Frontal cortex (tissue), 4 donors: ENCODE data around the gene EPB42. TPM values are rescaled to one million over a fixed set of nuclear protein-coding genes. Genes with fewer than 3 reads are reported as not detected.

Experiments used
- DNase-seq, 2 donors: peaks; one replicate each; pipeline ENCODE4 v3.0.0; 2012; ENCODE audit warnings: low spot score in 2 of 2
- FAIRE-seq: peaks from 2 replicates; lab custom pipeline; 2012; peaks lifted over from hg19 to GRCh38; lab: Jason Lieb, UNC
- total RNA-seq: library from RNA; depleted of rRNA; stranded (reverse); fragments of >200 nt; gene quantifications from one replicate; pipeline ENCODE4 v1.2.3, GENCODE V29; 2014
- donor health status: control.
- donor health status: control.
- donor health status: control.

The EPB42 gene
- 2.0 TPM for total RNA-seq

DNA sequence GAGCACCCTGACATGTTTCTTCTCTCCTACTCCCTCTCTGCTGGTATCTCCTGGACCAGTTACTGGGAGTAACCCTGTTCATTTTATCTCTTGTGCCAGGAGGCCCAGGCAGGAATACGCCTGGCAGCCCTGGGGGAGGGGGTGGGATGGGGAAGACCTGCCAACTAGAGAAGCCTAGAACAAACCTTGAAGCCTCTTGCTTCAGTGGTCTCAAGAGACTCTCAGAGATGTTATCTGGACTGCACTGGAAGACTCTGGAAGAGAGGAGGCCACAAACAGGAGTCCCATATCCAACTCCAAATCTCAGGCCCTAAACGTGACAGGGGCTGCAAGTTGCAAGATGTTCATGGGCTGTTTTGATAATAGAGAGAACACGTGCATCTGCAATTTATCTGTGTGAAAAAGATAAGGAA lies at the start of gene EPB42:
Gene EPB42, minus strand, starts transcription at position 28 of the 413 bp plus-strand sequence. CDS start 193 bp downstream, outside the sequence.
- no peak for DNase-seq
- no peak for FAIRE-seq

DNA sequence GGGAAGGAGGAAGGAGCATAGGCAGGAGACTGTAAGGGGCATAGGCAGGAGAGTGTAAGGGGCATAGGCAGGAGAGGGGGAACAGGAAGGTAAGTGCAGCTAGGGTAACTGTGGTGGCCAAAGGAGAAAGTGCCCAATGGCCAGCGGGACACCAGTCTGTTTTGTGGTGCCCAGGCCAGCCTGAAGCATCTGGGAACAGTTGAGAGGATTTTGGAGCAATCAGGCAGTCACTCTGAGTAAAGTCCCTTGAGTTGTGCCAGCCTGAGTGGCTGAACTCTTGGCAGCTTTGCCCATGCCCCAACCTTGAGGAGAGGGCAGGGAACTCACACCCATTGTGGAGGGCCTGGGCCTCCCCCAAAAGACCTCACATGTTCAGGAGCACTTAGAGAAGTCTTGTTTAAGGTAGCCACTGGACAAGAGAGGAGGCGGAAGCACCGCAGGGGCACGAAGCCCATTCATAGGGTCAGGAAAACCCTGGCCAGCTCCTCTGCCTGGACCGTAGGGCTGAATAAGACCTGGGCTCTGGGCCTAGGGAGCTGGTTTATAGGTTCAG lies 49.4 kb upstream of the EPB42 start:
- DNase-seq, result no peak
- FAIRE-seq, result no peak

GRCh38 chr15:43268111-43269105 lies 47.6 kb upstream of the EPB42 start:
- DNase-seq (no peak), FAIRE-seq (no peak)

GRCh38 chr15:43267439-43267838 lies 46.6 kb upstream of the EPB42 start:
- FAIRE-seq, result no peak
- no peak for DNase-seq

DNA sequence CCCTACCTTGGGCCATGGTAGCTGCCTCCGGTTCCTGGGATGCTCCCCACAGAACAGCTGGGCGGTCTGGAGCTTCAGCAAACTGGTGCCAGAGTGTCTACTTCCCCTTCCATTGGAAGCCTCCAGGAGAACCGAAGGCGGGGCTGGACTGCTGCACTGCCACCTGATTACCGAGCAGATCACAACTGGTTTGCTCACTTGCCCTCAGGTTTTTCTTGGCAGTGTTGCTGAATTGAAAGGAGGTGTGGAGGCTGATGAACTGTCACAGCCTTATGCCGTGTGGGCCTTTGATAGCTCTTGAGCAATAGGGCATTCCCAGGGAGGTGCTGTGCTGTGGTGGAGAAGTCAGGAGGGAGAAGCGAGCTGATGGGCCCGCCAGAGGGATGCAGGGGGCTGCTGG lies 46.0 kb upstream of the EPB42 start, which contains the start of gene TGM5:
Gene TGM5, minus strand, starts transcription at position 95 of the 400 bp plus-strand sequence. Its CDS starts 79 bp downstream, at position 16.
- FAIRE-seq, result no peak

GRCh38 chr15:43266386-43266785 lies 45.6 kb upstream of the EPB42 start:
- FAIRE-seq (no peak), DNase-seq (no peak)

More for the DNA sequence above, 46.0 kb upstream of the EPB42 start, which contains the start of gene TGM5:
- DNase-seq, result no peak

- FAIRE-seq (no peak), DNase-seq (no peak)
Observed at GRCh38 chr15:43260011-43260615, 39.3 kb upstream of the EPB42 start.

GRCh38 chr15:43258781-43259180 lies 38.0 kb upstream of the EPB42 start:
- FAIRE-seq, result no peak
- DNase-seq, result no peak

DNA sequence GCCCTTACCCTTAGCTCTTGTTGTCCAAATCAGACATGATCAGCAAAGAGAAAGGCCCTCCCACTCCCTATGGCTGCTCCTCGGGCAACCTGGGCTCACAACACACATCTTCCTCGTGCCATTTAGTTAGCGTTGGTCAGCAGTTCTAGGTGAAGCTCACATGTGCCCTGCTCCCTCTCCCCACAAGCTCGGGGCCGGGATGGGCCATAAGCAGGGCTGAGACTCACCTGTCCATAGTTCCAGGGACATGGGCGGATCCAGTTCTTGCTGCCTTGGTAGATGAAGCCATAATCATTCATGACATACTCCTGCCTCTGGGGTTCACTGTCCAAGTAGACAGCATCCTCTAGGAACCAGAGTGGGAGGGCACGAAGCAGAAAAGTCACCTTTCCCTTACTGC lies 35.5 kb upstream of the EPB42 start:
- FAIRE-seq (no peak), DNase-seq (no peak)

- no peak for FAIRE-seq
- DNase-seq, result no peak
Observed at GRCh38 chr15:43255376-43255775, 34.6 kb upstream of the EPB42 start.

GRCh38 chr15:43253431-43254403 lies 32.9 kb upstream of the EPB42 start:
- no peak for DNase-seq
- no peak for FAIRE-seq

DNA sequence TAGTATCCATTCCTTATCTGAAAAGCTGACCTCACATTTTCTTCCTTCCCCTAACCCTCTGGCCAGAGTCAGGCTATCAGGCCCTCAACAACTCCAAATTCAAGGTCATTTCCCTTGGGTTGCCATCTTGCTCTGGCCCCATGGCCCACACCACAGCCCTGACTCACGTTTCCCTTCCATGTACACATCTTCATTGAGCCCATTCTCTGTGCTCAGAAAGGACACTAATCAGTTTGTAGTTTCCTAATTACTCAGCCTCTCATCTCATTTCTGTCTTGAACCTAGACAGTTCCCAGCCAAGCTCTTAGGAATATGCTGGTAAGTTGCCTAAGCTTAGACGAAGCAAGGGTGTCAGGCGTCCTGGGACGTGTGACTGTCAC lies 31.0 kb upstream of the EPB42 start:
- no peak for FAIRE-seq
- DNase-seq, result no peak

- no peak for FAIRE-seq
- DNase-seq, result no peak
Observed at GRCh38 chr15:43251185-43251870, 30.5 kb upstream of the EPB42 start.

DNA sequence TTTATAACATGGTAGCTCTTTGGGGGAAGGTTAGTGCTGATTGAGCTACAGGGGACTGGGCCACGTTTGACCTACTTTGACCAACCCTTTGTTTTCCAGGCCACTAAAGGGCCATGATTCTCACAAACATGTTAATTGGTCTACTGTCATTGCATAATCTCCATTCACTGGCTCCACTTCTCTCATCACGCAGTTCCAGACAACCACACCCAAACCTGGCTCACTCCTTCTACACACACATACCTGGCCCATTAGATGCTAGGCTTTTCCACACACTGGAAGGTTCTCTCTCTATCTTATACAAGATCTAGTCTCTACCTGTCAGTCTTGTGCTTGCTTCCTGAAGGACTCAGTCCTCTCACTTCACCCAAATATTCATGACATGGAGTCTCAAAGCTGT lies 30.0 kb upstream of the EPB42 start:
- FAIRE-seq (no peak), DNase-seq (no peak)

- FAIRE-seq (no peak), DNase-seq (no peak)
Observed at GRCh38 chr15:43249699-43250203, 28.9 kb upstream of the EPB42 start.

DNA sequence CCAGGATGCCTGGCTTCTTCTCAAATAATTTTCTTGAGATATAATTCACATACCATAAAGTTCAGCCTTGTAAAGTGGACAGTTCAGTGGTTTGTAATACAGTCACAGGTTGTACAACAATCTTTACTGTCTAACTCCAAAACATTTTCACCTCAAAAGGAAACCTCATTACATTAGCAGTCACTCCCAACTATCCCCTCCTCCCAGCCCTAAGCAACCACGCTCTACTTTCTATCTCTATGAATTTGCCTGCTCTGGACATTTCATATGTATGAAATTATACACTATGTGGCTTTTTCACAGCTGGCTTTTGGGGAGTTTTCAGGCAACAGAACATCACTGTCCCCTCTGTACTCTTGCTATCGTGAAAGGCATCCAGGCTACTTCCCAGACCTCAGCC lies 28.4 kb upstream of the EPB42 start:
- FAIRE-seq (no peak), DNase-seq (no peak)

DNA sequence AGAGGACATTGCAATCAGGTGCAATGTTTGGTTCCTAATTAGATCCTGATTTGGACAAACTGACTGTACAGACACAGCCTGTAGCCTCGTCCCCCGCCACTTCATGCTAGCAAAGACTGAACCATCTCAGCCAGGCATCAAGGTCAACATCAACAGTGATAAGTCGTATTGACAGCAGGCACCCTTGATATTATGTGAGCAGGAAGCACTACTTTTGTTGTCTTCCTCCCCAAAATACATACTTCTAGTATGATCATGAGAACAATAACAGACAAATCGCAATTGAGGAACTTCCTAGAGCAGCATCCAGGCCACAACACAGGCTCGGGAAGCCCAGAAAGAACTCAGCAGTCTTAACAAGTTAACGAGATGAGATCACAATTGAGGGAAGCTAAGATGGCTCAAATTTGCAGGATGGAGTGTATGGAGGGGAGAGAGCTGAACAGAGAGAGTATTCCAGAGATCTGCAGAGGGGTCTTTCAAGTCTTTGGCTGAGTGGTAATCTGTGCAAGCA lies 25.5 kb upstream of the EPB42 start:
- FAIRE-seq (no peak), DNase-seq (no peak)

DNA sequence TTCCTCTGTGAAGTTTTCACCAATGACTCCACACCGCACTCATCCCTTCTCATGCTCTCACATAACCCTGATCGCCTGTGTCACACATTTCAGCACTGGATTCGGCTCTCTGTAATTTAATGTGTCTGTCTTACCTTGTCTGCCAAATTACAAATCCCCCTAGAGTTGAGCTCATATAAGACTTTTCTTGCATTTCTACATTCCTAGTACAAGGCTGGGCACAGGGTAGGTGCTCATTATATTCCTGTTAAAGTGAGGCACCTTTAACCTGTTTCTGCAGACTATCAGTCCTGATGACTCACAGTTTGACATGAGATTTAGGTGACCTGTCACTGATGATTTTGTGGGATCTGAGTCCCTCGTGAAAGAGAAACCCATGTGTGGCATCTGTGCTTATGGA lies 23.3 kb upstream of the EPB42 start:
- no peak for DNase-seq
- FAIRE-seq, result no peak
